Liver (tissue), 9 donors: Measurements from ENCODE around the gene LCT. TPM values are rescaled to one million over a fixed set of nuclear protein-coding genes. Genes with fewer than 3 reads are reported as not detected.

ENCODE experiments used
- DNase-seq: peaks from one replicate; pipeline ENCODE4 v3.0.0-alpha.2; 2017; ENCODE audit warnings: low spot score
- H3K27ac ChIP-seq, 2 donors: one replicate each; pipeline ENCODE4 v1.7.0; 2013; ENCODE audit warnings: inconsistent platforms in 2 of 2, low read length in 2 of 2, control low read depth in 1 of 2, low read depth in 1 of 2, mild to moderate bottlenecking in 1 of 2
- H3K27me3 ChIP-seq, 4 donors: one replicate each; pipeline versions ENCODE4 v1.6.1 to v1.7.0; 2013; ENCODE audit warnings: low read length in 3 of 4, inconsistent platforms in 1 of 4, mild to moderate bottlenecking in 1 of 4, moderate library complexity in 1 of 4; ENCODE audit not compliant: control insufficient read depth in 4 of 4, insufficient read depth in 4 of 4
- H3K36me3 ChIP-seq, 4 donors: one replicate each; pipeline versions ENCODE4 v1.6.1 to v1.7.0; 2013; ENCODE audit warnings: low read length in 3 of 4, mild to moderate bottlenecking in 3 of 4, low read depth in 1 of 4, moderate library complexity in 1 of 4; ENCODE audit not compliant: control insufficient read depth in 4 of 4, insufficient read depth in 3 of 4
- H3K4me1 ChIP-seq, 4 donors: one replicate each; pipeline versions ENCODE4 v1.6.1 to v1.7.0; 2013; ENCODE audit warnings: low read length in 3 of 4, mild to moderate bottlenecking in 3 of 4, moderate library complexity in 1 of 4; ENCODE audit not compliant: control insufficient read depth in 4 of 4, insufficient read depth in 4 of 4
- H3K4me3 ChIP-seq, 3 donors: one replicate each; pipeline versions ENCODE4 v1.6.1 to v1.7.0; 2013; ENCODE audit warnings: low read length in 3 of 3, control low read depth in 1 of 3, low read depth in 1 of 3, mild to moderate bottlenecking in 1 of 3
- H3K9ac ChIP-seq, 2 donors: one replicate each; pipeline ENCODE4 v1.7.0; 2013; ENCODE audit warnings: low read length in 2 of 2, mild to moderate bottlenecking in 2 of 2, moderate library complexity in 2 of 2, control low read depth in 1 of 2, low read depth in 1 of 2
- H3K9me3 ChIP-seq, 4 donors: one replicate each; pipeline versions ENCODE4 v1.6.1 to v1.7.0; 2013; ENCODE audit warnings: low read length in 3 of 4; ENCODE audit not compliant: control insufficient read depth in 4 of 4
- ATF3 ChIP-seq: IDR thresholded peaks from 2 replicates; pipeline ENCODE4 v1.6.1; 2016; ENCODE audit warnings: antibody characterized with exemption
- CTCF ChIP-seq: fragments of 150-350 bp; IDR thresholded peaks from 2 replicates; pipeline ENCODE4 v1.5.1; 2017; ENCODE audit warnings: improper control_type of control experiment, low read depth, low read length; ENCODE audit not compliant: missing input control
- EGR1 ChIP-seq, 2 donors: IDR thresholded peaks; 2 replicates each; pipeline ENCODE4 v1.6.1; 2016 to 2018; ENCODE audit warnings: antibody characterized with exemption in 2 of 2, low read depth in 2 of 2
- FOXA1 ChIP-seq: IDR thresholded peaks from 2 replicates; pipeline ENCODE4 v1.6.1; 2016; ENCODE audit warnings: antibody characterized with exemption
- FOXA2 ChIP-seq: IDR thresholded peaks from 2 replicates; pipeline ENCODE4 v1.6.1; 2016; ENCODE audit warnings: antibody characterized with exemption
- GABPA ChIP-seq, 2 donors: IDR thresholded peaks in 1 of 2; conservative IDR thresholded peaks in 1 of 2; 2 replicates each; pipeline ENCODE4 v1.6.1; 2016; ENCODE audit warnings: antibody characterized with exemption in 2 of 2, mild to moderate bottlenecking in 1 of 2, moderate library complexity in 1 of 2
- HNF4A ChIP-seq, 2 donors: conservative IDR thresholded peaks; 2 replicates each; pipeline ENCODE4 v1.6.1; 2016; ENCODE audit warnings: antibody characterized with exemption in 2 of 2, mild to moderate bottlenecking in 2 of 2
- HNF4G ChIP-seq: IDR thresholded peaks from 2 replicates; pipeline ENCODE4 v1.6.1; 2016; ENCODE audit warnings: antibody characterized with exemption
- JUND ChIP-seq, 2 donors: IDR thresholded peaks; 2 replicates each; pipeline ENCODE4 v1.6.1; 2016; ENCODE audit warnings: antibody characterized with exemption in 2 of 2
- NR2F2 ChIP-seq: IDR thresholded peaks from 2 replicates; pipeline ENCODE4 v1.6.1; 2016; ENCODE audit warnings: antibody characterized with exemption
- RAD21 ChIP-seq, 2 donors: IDR thresholded peaks; 2 replicates each; pipeline ENCODE4 v1.6.1; 2016; ENCODE audit warnings: antibody characterized with exemption in 2 of 2, mild to moderate bottlenecking in 2 of 2
- REST ChIP-seq: IDR thresholded peaks from 2 replicates; pipeline ENCODE4 v1.6.1; 2016; ENCODE audit warnings: antibody characterized with exemption, mild to moderate bottlenecking
- SP1 ChIP-seq: IDR thresholded peaks from 2 replicates; pipeline ENCODE4 v1.6.1; 2018; ENCODE audit warnings: antibody characterized with exemption, mild to moderate bottlenecking
- ZBTB33 ChIP-seq: IDR thresholded peaks from 2 replicates; pipeline ENCODE4 v1.6.1; 2016; ENCODE audit warnings: antibody characterized with exemption
- WGBS: extraction: QIAGEN DNeasy Blood & Tissue Kit; methylation state at CpG from one replicate; pipeline ENCODE4 v1.1.7; 2013; 5-methylcytosine and 5-hydroxymethylcytosine counted together
- polyA plus RNA-seq, 2 donors: library from polyadenylated mRNA; stranded (reverse) in 1 of 2; unstranded in 1 of 2; fragments of 200-250 nt in 1 of 2; fragments of >200 nt in 1 of 2; fragmentation: Nextera tagmentation in 1 of 2; extraction: Ambion mirVana in 1 of 2; gene quantifications; one replicate each; pipeline versions ENCODE4 v1.2.1 to v1.2.3, GENCODE V29; 2013 to 2015
- total RNA-seq, 2 donors: library from RNA; depleted of rRNA; stranded (reverse); fragments of >200 nt; gene quantifications; one replicate each; pipeline ENCODE4 v1.2.3, GENCODE V29; 2014
- donor health status: healthy.
- donor health status: healthy.
- donor health status: healthy.
- donor health status: healthy.
- donor health status: healthy.

The LCT gene
- total and polyA plus RNA-seq, 4 donors: not detected

GRCh38 chr2:135845257-135845656, 8.3 kb upstream of the LCT start:
- H3K9me3 ChIP-seq: no peaks in the 10 kb centered on the region
- TF ChIP-seq SP1: no peak
- no peak for TF ChIP-seq ATF3
- TF ChIP-seq GABPA (IDR thresholded peaks at IDR 0.05 in 1 of 2, conservative IDR thresholded peaks at IDR 0.05 in 1 of 2): no peak
- TF ChIP-seq HNF4G: no peak
- no peak for TF ChIP-seq HNF4A (conservative IDR thresholded peaks at IDR 0.05)
- no peak for TF ChIP-seq EGR1 (IDR thresholded peaks at IDR 0.05; ENCODE audit: low read depth in 2 of 2)
- TF ChIP-seq JUND (IDR thresholded peaks at IDR 0.05): no peak
- TF ChIP-seq FOXA2: no peak
- TF ChIP-seq REST: no peak
- no peak for TF ChIP-seq RAD21 (IDR thresholded peaks at IDR 0.05)
- TF ChIP-seq FOXA1: no peak
- no peak for TF ChIP-seq NR2F2
- peaks cover 0 to 10% (median 9%) of the 10 kb centered on the region in 4 donors for H3K36me3 ChIP-seq
- 97% methylated on average over 3 of the region's 3 CpGs for WGBS
- no peak overlapping the region for H3K9ac ChIP-seq
- H3K4me3 ChIP-seq: no peak overlapping the region
- no peak overlapping the region for H3K27ac ChIP-seq
- no peaks in the 10 kb centered on the region for H3K27me3 ChIP-seq
- no peak for DNase-seq
- H3K4me1 ChIP-seq: no peaks in the 10 kb centered on the region

GRCh38 chr2:135844301-135844895, 7.4 kb upstream of the LCT start:
- no peak for DNase-seq
- H3K36me3 ChIP-seq: peaks cover 0 to 10% (median 9%) of the 10 kb centered on the region in 4 donors
- H3K4me3 ChIP-seq: no peak overlapping the region
- H3K9me3 ChIP-seq: no peaks in the 10 kb centered on the region
- no peak for TF ChIP-seq ZBTB33
- H3K27ac ChIP-seq: no peak overlapping the region
- WGBS: 95% methylated on average over 12 of the region's 12 CpGs
- H3K4me1 ChIP-seq: no peaks in the 10 kb centered on the region
- H3K27me3 ChIP-seq: no peaks in the 10 kb centered on the region
- no peak overlapping the region for H3K9ac ChIP-seq

GRCh38 chr2:135843671-135844070, 6.7 kb upstream of the LCT start:
- Histone ChIP-seq H3K27ac (no peak overlapping the region), H3K4me1 (no peaks in the 10 kb centered on the region), H3K9ac (no peak overlapping the region), H3K9me3 (no peaks in the 10 kb centered on the region), H3K4me3 (no peak overlapping the region), H3K27me3 (no peaks in the 10 kb centered on the region), H3K36me3 (peaks cover 0 to 10% (median 8%) of the 10 kb centered on the region in 4 donors)
- TF ChIP-seq EGR1 (IDR thresholded peaks at IDR 0.05; ENCODE audit: low read depth in 2 of 2) (no peak), ZBTB33 (no peak), CTCF (no peak), FOXA1 (no peak), RAD21 (IDR thresholded peaks at IDR 0.05) (no peak), HNF4G (no peak), ATF3 (no peak)
- WGBS: 94% methylated on average over 3 of the region's 3 CpGs
- no peak for DNase-seq
